IgD-negative memory B cell (primary cell): ENCODE data around the gene UGT3A2. TPM values are rescaled to one million over a fixed set of nuclear protein-coding genes. Genes with fewer than 3 reads are reported as not detected.
"Not testable (repeated sequence)": the region's sequence is repeated elsewhere in the genome, so short reads cannot be mapped to it uniquely, and the experiment has no call there.

Experiments
- H3K27ac Mint-ChIP-seq, 3 donors: one replicate each; pipeline ENCODE4 v1.8.0; 2020 to 2022; ENCODE audit warnings: mild to moderate bottlenecking in 3 of 3, mixed read lengths in 3 of 3, moderate library complexity in 1 of 3
- H3K27me3 Mint-ChIP-seq: one replicate; pipeline ENCODE4 v1.8.0; 2021; ENCODE audit warnings: mixed read lengths
- H3K36me3 Mint-ChIP-seq: one replicate; pipeline ENCODE4 v1.8.0; 2020; ENCODE audit warnings: mild to moderate bottlenecking, mixed read lengths
- H3K4me1 Mint-ChIP-seq, 3 donors: one replicate each; pipeline ENCODE4 v1.8.0; 2020 to 2022; ENCODE audit warnings: mixed read lengths in 3 of 3, mild to moderate bottlenecking in 1 of 3
- H3K4me3 Mint-ChIP-seq, 4 donors: one replicate each; pipeline ENCODE4 v1.8.0; 2020 to 2022; ENCODE audit warnings: mild to moderate bottlenecking in 4 of 4, mixed read lengths in 4 of 4, moderate library complexity in 3 of 4
- H3K9me3 Mint-ChIP-seq, 3 donors: one replicate each; pipeline ENCODE4 v1.8.0; 2020 to 2021; ENCODE audit warnings: mixed read lengths in 3 of 3, mild to moderate bottlenecking in 1 of 3
- polyA plus RNA-seq: library from polyadenylated mRNA; unstranded; fragments of 300-500 nt; fragmentation: Illumina TruSeq; gene quantifications from one replicate; pipeline ENCODE4 v1.2.3, GENCODE V29; 2021

Gene UGT3A2
- polyA plus RNA-seq, 1 donor from 2014 or later = not detected

GRCh38 chr5:36059571-36060419, 6.9 kb downstream of the UGT3A2 start:
- H3K4me1 Mint-ChIP-seq = peaks cover 0 to 3% (median 0%) of the 10 kb centered on the region in 3 donors
- no peak overlapping the region for H3K27ac Mint-ChIP-seq
- peaks cover 7% of the 10 kb centered on the region for H3K27me3 Mint-ChIP-seq
- no peak overlapping the region for H3K4me3 Mint-ChIP-seq
- peaks cover 0 to 3% (median 0%) of the 10 kb centered on the region in 3 donors for H3K9me3 Mint-ChIP-seq
- H3K36me3 Mint-ChIP-seq = no peaks in the 10 kb centered on the region

DNA sequence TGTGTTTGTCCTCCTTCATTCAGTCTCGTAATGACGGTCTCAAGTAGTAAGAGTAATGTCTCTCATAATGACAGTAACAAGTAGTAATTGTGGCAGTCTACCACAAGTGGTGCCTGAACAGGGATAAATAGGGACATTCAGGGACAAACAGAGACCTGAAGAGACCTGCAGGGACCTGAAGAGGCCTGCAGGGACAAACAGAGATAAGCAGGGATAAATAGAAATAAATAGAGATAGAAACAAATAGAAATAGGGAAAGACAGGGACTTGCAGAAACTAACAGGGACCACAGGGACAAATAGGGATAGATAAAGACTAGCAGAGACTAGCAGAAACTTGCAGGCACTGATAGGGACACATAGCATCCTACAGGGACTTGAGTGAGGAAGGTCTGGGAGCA, 7.9 kb downstream of the UGT3A2 start:
- peaks cover 0 to 3% (median 0%) of the 10 kb centered on the region in 3 donors for H3K4me1 Mint-ChIP-seq
- H3K27me3 Mint-ChIP-seq = peaks cover 7% of the 10 kb centered on the region
- H3K36me3 Mint-ChIP-seq = no peaks in the 10 kb centered on the region
- H3K9me3 Mint-ChIP-seq = peaks cover 0 to 3% (median 0%) of the 10 kb centered on the region in 3 donors
- no peak overlapping the region for H3K4me3 Mint-ChIP-seq
- no peak overlapping the region for H3K27ac Mint-ChIP-seq

- no peaks in the 10 kb centered on the region for H3K36me3 Mint-ChIP-seq
- H3K4me1 Mint-ChIP-seq = peaks cover 0 to 3% (median 0%) of the 10 kb centered on the region in 3 donors
- no peak overlapping the region for H3K4me3 Mint-ChIP-seq
- H3K27ac Mint-ChIP-seq = no peak overlapping the region
- peaks cover 0 to 3% (median 0%) of the 10 kb centered on the region in 3 donors for H3K9me3 Mint-ChIP-seq
- peaks cover 7% of the 10 kb centered on the region for H3K27me3 Mint-ChIP-seq
Observed at GRCh38 chr5:36057386-36057785, 9.3 kb downstream of the UGT3A2 start.

DNA sequence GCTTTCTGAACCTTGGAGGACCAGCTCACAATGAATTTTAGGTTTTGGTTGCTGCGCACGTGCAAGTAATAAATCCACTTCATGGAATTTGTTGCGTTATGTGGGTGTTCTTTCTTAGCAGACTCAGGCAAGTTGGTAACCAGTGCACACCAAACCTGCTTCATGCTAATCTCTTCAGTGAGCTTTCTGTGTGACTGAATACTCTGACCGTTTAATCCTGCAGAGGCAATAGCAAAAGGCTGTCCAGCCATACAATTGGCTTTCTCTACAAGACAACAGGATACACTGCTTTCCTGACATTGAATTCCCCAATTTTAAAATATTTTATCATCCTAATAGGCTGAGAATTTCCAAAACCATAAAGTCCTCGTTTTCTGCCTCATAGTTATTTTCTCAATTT, 10.3 kb downstream of the UGT3A2 start:
- Mint-ChIP-seq H3K27ac (no peak overlapping the region), H3K4me1 (peaks cover 0 to 3% (median 0%) of the 10 kb centered on the region in 3 donors), H3K27me3 (peaks cover 7% of the 10 kb centered on the region), H3K4me3 (no peak overlapping the region), H3K9me3 (peaks cover 0 to 3% (median 0%) of the 10 kb centered on the region in 3 donors), H3K36me3 (no peaks in the 10 kb centered on the region)

- peaks cover 0 to 3% (median 0%) of the 10 kb centered on the region in 3 donors for H3K9me3 Mint-ChIP-seq
- peaks cover 0 to 3% (median 0%) of the 10 kb centered on the region in 3 donors for H3K4me1 Mint-ChIP-seq
- H3K27me3 Mint-ChIP-seq = peaks cover 7% of the 10 kb centered on the region
- H3K36me3 Mint-ChIP-seq = no peaks in the 10 kb centered on the region
- no peak overlapping the region for H3K4me3 Mint-ChIP-seq
- no peak overlapping the region for H3K27ac Mint-ChIP-seq
Observed at GRCh38 chr5:36055984-36056383, 10.7 kb downstream of the UGT3A2 start.

DNA sequence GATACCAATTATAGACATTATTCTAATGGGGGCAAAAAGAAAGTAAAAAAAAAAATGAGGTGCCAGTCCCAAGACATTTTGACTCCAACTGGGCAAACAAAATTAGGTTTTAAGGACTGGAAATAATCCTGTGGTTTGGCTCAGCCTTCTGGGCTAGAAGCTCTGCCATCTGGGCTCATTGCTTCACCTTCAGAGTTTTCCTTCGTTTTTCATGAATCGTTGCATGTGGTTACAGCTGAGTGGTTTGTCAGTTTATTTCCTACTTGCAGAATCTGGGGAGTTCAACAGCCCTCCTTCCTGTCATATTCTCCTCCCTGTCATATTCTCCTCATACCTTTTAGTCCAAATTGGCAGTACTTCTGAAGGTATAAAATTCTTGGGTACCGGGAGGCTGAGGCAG, 12.0 kb downstream of the UGT3A2 start:
- Mint-ChIP-seq H3K4me3 (no peak overlapping the region), H3K36me3 (no peaks in the 10 kb centered on the region), H3K27ac (no peak overlapping the region), H3K4me1 (no peaks in the 10 kb centered on the region), H3K9me3 (peaks cover 0 to 3% (median 0%) of the 10 kb centered on the region in 3 donors), H3K27me3 (peaks cover 7% of the 10 kb centered on the region)

DNA sequence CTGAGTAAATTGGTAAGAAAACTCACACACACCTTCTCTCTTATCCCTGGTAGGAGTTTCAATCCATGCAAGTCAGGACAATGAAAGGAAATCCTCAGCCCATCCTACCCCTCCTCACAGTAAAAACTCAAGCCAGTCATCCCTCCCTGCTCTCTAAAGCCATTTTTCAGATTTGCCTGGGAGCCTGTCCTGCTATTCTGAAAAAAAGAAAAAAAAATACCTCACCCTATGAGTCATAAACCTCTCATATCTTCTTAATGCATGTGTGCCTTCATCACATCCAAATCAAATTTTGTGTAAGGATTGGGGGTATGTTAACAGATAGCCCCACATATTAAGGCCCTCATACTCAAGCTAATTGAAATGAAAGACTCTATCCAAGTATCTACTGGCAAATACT, 14.1 kb downstream of the UGT3A2 start:
- Mint-ChIP-seq H3K4me1 (no peaks in the 10 kb centered on the region), H3K9me3 (peaks cover 0 to 3% (median 0%) of the 10 kb centered on the region in 3 donors), H3K27me3 (peaks cover 7% of the 10 kb centered on the region), H3K27ac (peak overlapping the region in 1 of 3 donors; percentile 63), H3K36me3 (no peaks in the 10 kb centered on the region), H3K4me3 (no peak overlapping the region)

- Mint-ChIP-seq H3K4me3 (no peak overlapping the region), H3K9me3 (peaks cover 0 to 2% (median 0%) of the 10 kb centered on the region in 3 donors), H3K4me1 (no peaks in the 10 kb centered on the region), H3K27ac (no peak overlapping the region), H3K36me3 (no peaks in the 10 kb centered on the region), H3K27me3 (no peaks in the 10 kb centered on the region)
Observed at GRCh38 chr5:36049949-36050348, 16.7 kb downstream of the UGT3A2 start.

- Mint-ChIP-seq H3K4me3 (no peak overlapping the region), H3K27me3 (peaks cover under 1% of the 10 kb centered on the region), H3K36me3 (no peaks in the 10 kb centered on the region), H3K4me1 (no peaks in the 10 kb centered on the region), H3K27ac (no peak overlapping the region), H3K9me3 (peaks cover 0 to 2% (median 0%) of the 10 kb centered on the region in 3 donors)
Observed at GRCh38 chr5:36047384-36048160, 19.1 kb downstream of the UGT3A2 start.

DNA sequence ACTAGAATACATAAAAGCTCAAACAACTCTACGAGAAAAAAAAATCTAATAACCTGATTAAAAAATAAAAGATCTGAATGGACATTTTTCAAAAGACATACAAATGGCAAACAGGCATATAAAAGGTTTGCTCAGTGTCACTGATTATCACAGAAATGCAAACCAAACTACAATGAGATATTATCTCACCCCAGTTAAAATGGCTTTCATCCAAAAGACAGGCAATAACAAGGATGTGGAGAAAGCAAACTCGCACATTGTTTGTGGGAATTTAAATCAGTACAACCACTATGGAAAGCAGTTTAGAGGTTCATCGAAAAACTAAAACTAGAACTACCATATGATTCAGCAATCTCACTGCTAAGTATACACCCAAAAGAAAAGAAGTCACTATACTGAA, 20.8 kb downstream of the UGT3A2 start:
- Mint-ChIP-seq H3K9me3 (peaks cover 0 to 2% (median 0%) of the 10 kb centered on the region in 3 donors), H3K4me3 (no peak overlapping the region), H3K4me1 (no peaks in the 10 kb centered on the region), H3K27me3 (peaks cover 2% of the 10 kb centered on the region), H3K36me3 (no peaks in the 10 kb centered on the region), H3K27ac (no peak overlapping the region)

GRCh38 chr5:36041537-36041845, 25.2 kb downstream of the UGT3A2 start:
- H3K4me3 Mint-ChIP-seq = no peak overlapping the region

DNA sequence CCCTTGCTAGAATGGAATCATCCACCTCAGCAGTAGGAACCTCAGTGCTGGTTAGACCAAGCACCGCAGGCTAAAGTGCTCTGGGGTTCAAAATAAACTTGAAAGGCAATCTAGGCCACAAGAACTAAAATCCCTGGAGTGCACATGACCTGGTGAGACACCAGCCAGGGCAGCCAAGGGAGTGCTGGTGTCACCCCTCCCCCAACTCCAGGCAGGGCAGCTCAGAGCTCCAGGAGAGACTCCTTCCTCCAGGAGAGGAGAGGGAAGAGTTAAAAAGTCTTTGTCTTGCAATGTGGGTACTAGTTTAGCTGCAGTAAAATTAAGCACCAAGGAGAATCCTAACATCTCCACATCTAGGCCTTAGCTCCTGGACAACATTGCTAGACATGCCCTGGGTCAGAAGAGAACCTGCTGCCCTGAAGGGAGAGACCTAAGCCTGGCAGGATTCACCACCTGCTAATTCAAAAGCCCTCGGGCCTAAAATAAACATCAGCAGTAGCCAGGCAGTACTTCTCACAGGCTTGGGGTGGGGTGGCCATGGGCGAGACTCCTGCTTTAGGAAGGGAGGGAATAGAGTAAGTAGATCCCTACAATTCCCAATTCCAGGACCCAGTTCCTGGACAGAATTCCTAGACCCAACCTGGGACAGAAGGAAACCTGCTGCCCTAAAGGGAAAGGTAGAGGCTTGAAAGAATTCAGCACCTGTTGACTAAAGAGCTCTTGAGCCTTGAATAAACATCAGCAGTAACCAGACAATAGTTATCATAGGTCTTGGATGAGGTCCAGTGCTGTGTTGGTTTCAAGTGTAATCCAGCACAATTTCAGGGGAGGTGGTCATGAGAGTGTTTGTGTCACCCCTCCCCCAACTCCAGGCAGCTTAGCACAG, 25.8 kb downstream of the UGT3A2 start:
- Mint-ChIP-seq H3K4me1 (no peaks in the 10 kb centered on the region), H3K27ac (no peak overlapping the region), H3K4me3 (no peak overlapping the region), H3K9me3 (no peaks in the 10 kb centered on the region), H3K36me3 (no peaks in the 10 kb centered on the region), H3K27me3 (peaks cover 8% of the 10 kb centered on the region)

More at GRCh38 chr5:36041537-36041845, 25.2 kb downstream of the UGT3A2 start:
- no peaks in the 10 kb centered on the region for H3K4me1 Mint-ChIP-seq
- H3K9me3 Mint-ChIP-seq = no peaks in the 10 kb centered on the region
- H3K27ac Mint-ChIP-seq = no peak overlapping the region
- peaks cover 8% of the 10 kb centered on the region for H3K27me3 Mint-ChIP-seq
- no peaks in the 10 kb centered on the region for H3K36me3 Mint-ChIP-seq

- no peaks in the 10 kb centered on the region for H3K9me3 Mint-ChIP-seq
- H3K36me3 Mint-ChIP-seq = no peaks in the 10 kb centered on the region
- H3K27me3 Mint-ChIP-seq = peaks cover 6% of the 10 kb centered on the region
- no peak overlapping the region for H3K4me3 Mint-ChIP-seq
- H3K27ac Mint-ChIP-seq = no peak overlapping the region
- no peaks in the 10 kb centered on the region for H3K4me1 Mint-ChIP-seq
Observed at GRCh38 chr5:36035696-36036095, 31.0 kb downstream of the UGT3A2 start.

- not testable (repeated sequence) for H3K27ac Mint-ChIP-seq, H3K9me3 Mint-ChIP-seq, H3K36me3 Mint-ChIP-seq, H3K4me1 Mint-ChIP-seq, H3K27me3 Mint-ChIP-seq, H3K4me3 Mint-ChIP-seq
Observed at GRCh38 chr5:36034536-36035134, 32.0 kb downstream of the UGT3A2 start.
